ENCODE results near the gene NEU2. TPM values are rescaled to one million over a fixed set of nuclear protein-coding genes. Genes with fewer than 3 reads are reported as not detected.

The NEU2 gene
- total and polyA plus RNA-seq, 2 of the 13 experiments (the other 11 are each of a cell fraction or from before 2014, with no cell fraction given): not detected

DNA sequence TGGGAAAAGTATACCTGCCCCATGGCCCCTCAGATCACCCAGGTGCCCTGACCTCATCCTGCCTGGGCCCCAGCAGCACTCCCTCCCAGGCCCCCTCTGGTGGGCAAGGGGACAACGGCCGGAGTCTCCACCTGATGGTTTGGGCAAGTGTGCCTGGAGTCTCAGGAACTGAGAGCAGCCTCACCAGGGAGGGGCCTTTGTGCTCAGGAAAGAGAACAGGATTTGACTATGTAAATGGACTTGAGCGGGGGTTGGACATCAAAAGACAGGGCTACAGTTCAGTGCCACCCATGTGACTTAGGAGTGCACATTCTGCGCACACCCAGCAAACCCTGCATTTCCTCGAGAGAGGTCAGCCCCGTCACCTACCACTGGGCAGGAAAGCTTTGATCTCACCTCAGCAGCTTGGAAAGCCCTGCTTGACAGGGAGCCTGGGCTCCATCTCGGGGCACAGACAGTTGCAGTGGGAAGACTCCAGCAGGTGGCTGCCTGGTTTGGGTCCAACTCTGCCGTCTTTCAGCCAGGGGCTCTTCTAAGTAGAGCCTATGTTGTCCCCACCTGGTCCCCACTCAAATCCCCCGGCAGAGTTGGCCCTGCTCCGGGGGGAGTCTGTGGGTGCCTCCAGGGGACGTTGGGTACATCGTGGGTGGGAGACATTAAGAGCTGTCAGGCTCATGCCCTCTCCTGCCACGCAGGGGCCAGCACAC lies 30.9 kb downstream of the NEU2 start (continued):
- TF ChIP-seq, protein P1, sequence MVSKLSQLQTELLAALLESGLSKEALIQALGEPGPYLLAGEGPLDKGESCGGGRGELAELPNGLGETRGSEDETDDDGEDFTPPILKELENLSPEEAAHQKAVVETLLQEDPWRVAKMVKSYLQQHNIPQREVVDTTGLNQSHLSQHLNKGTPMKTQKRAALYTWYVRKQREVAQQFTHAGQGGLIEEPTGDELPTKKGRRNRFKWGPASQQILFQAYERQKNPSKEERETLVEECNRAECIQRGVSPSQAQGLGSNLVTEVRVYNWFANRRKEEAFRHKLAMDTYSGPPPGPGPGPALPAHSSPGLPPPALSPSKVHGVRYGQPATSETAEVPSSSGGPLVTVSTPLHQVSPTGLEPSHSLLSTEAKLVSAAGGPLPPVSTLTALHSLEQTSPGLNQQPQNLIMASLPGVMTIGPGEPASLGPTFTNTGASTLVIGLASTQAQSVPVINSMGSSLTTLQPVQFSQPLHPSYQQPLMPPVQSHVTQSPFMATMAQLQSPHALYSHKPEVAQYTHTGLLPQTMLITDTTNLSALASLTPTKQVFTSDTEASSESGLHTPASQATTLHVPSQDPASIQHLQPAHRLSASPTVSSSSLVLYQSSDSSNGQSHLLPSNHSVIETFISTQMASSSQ (IDR thresholded peaks at IDR 0.05; ENCODE audit: low read depth): peak; percentile 32; the same call in 1 of the 2 replicates
- TF ChIP-seq, protein P1 (CRISPR knock-in tag; IDR thresholded peaks at IDR 0.05; ENCODE audit: borderline replicate concordance): peak; percentile 86
- TF ChIP-seq ZNF101 (CRISPR knock-in tag; IDR thresholded peaks at IDR 0.05; ENCODE audit: borderline replicate concordance, low read depth): no peak
- TF ChIP-seq ZNF235 (CRISPR knock-in tag; IDR thresholded peaks at IDR 0.05; ENCODE audit: borderline replicate concordance): no peak
- TF ChIP-seq ZC3H4 (CRISPR knock-in tag; IDR thresholded peaks at IDR 0.05; ENCODE audit: borderline replicate concordance): no peak
- peak; percentile 72; the same call in 1 of the 2 replicates for TF ChIP-seq ZNF557 (CRISPR knock-in tag; IDR thresholded peaks at IDR 0.05)
- TF ChIP-seq ATF1 (CRISPR knock-in tag; IDR thresholded peaks at IDR 0.05): no peak; the same call in 1 of the 2 replicates
- TF ChIP-seq AGO2 (optimal IDR thresholded peaks at IDR 0.05; ENCODE audit: low read depth, low read length): no peak
- TF ChIP-seq, protein P2, sequence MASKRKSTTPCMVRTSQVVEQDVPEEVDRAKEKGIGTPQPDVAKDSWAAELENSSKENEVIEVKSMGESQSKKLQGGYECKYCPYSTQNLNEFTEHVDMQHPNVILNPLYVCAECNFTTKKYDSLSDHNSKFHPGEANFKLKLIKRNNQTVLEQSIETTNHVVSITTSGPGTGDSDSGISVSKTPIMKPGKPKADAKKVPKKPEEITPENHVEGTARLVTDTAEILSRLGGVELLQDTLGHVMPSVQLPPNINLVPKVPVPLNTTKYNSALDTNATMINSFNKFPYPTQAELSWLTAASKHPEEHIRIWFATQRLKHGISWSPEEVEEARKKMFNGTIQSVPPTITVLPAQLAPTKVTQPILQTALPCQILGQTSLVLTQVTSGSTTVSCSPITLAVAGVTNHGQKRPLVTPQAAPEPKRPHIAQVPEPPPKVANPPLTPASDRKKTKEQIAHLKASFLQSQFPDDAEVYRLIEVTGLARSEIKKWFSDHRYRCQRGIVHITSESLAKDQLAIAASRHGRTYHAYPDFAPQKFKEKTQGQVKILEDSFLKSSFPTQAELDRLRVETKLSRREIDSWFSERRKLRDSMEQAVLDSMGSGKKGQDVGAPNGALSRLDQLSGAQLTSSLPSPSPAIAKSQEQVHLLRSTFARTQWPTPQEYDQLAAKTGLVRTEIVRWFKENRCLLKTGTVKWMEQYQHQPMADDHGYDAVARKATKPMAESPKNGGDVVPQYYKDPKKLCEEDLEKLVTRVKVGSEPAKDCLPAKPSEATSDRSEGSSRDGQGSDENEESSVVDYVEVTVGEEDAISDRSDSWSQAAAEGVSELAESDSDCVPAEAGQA (IDR thresholded peaks at IDR 0.05; ENCODE audit: low read depth): peak; percentile 56; the same call in 1 of the 2 replicates
- TF ChIP-seq, protein P2 (CRISPR knock-in tag; IDR thresholded peaks at IDR 0.05; ENCODE audit: borderline replicate concordance): no peak
- TF ChIP-seq SIX1 (CRISPR knock-in tag; IDR thresholded peaks at IDR 0.05; ENCODE audit: borderline replicate concordance): 0 out of 2 replicates have a peak, but pooled peaks have one; percentile 49
- no peak for TF ChIP-seq FOXJ3 (CRISPR knock-in tag; IDR thresholded peaks at IDR 0.05; ENCODE audit: borderline replicate concordance)
- no peak for TF ChIP-seq ZNF253 (CRISPR knock-in tag; IDR thresholded peaks at IDR 0.05; ENCODE audit: borderline replicate concordance)
- no peak for TF ChIP-seq TBP (CRISPR knock-in tag; IDR thresholded peaks at IDR 0.05)
- no peak for TF ChIP-seq ZNF251 (CRISPR knock-in tag; IDR thresholded peaks at IDR 0.05)
- 0 out of 2 replicates have a peak, but pooled peaks have one; percentile 24 for TF ChIP-seq JUN (CRISPR knock-in tag; IDR thresholded peaks at IDR 0.05)
- 0 out of 2 replicates have a peak, but pooled peaks have one; percentile 13 for TF ChIP-seq ZNF24 (IDR thresholded peaks at IDR 0.05)

Measured in HepG2 (cell line).